ENCODE data around the gene SMCHD1.

- TF ChIP-seq, protein P1, sequence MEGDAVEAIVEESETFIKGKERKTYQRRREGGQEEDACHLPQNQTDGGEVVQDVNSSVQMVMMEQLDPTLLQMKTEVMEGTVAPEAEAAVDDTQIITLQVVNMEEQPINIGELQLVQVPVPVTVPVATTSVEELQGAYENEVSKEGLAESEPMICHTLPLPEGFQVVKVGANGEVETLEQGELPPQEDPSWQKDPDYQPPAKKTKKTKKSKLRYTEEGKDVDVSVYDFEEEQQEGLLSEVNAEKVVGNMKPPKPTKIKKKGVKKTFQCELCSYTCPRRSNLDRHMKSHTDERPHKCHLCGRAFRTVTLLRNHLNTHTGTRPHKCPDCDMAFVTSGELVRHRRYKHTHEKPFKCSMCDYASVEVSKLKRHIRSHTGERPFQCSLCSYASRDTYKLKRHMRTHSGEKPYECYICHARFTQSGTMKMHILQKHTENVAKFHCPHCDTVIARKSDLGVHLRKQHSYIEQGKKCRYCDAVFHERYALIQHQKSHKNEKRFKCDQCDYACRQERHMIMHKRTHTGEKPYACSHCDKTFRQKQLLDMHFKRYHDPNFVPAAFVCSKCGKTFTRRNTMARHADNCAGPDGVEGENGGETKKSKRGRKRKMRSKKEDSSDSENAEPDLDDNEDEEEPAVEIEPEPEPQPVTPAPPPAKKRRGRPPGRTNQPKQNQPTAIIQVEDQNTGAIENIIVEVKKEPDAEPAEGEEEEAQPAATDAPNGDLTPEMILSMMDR (IDR thresholded peaks at IDR 0.05), result peak in 2 of 4 experiments; percentile 16 to 20
- peak; percentile 80 for TF ChIP-seq POLR2A (IDR thresholded peaks at IDR 0.05)
Measured at GRCh38 chr18:2655178-2655953, at the start of gene SMCHD1.

Measured in prostate gland (tissue), 2 donors.